Measurements from ENCODE around the gene PTMS.

GRCh38 chr12:6750506-6750905, 15.7 kb upstream of the PTMS start:
- TF ChIP-seq CTCF (conservative IDR thresholded peaks at IDR 0.05) (no peak), EZH2 (IDR thresholded peaks at IDR 0.05; ENCODE audit: low read depth) (no peak)

All from PC-9 (cell line).